Liver (tissue), 9 donors: ENCODE results near the gene GALNT17. TPM values are rescaled to one million over a fixed set of nuclear protein-coding genes. Genes with fewer than 3 reads are reported as not detected.

Source experiments
- DNase-seq: peaks from one replicate; pipeline ENCODE4 v3.0.0-alpha.2; 2017; ENCODE audit warnings: low spot score
- H3K27ac ChIP-seq, 2 donors: one replicate each; pipeline ENCODE4 v1.7.0; 2013; ENCODE audit warnings: inconsistent platforms in 2 of 2, low read length in 2 of 2, control low read depth in 1 of 2, low read depth in 1 of 2, mild to moderate bottlenecking in 1 of 2
- H3K27me3 ChIP-seq, 4 donors: one replicate each; pipeline versions ENCODE4 v1.6.1 to v1.7.0; 2013; ENCODE audit warnings: low read length in 3 of 4, inconsistent platforms in 1 of 4, mild to moderate bottlenecking in 1 of 4, moderate library complexity in 1 of 4; ENCODE audit not compliant: control insufficient read depth in 4 of 4, insufficient read depth in 4 of 4
- H3K36me3 ChIP-seq, 4 donors: one replicate each; pipeline versions ENCODE4 v1.6.1 to v1.7.0; 2013; ENCODE audit warnings: low read length in 3 of 4, mild to moderate bottlenecking in 3 of 4, low read depth in 1 of 4, moderate library complexity in 1 of 4; ENCODE audit not compliant: control insufficient read depth in 4 of 4, insufficient read depth in 3 of 4
- H3K4me1 ChIP-seq, 4 donors: one replicate each; pipeline versions ENCODE4 v1.6.1 to v1.7.0; 2013; ENCODE audit warnings: low read length in 3 of 4, mild to moderate bottlenecking in 3 of 4, moderate library complexity in 1 of 4; ENCODE audit not compliant: control insufficient read depth in 4 of 4, insufficient read depth in 4 of 4
- H3K4me3 ChIP-seq, 3 donors: one replicate each; pipeline versions ENCODE4 v1.6.1 to v1.7.0; 2013; ENCODE audit warnings: low read length in 3 of 3, control low read depth in 1 of 3, low read depth in 1 of 3, mild to moderate bottlenecking in 1 of 3
- H3K9ac ChIP-seq, 2 donors: one replicate each; pipeline ENCODE4 v1.7.0; 2013; ENCODE audit warnings: low read length in 2 of 2, mild to moderate bottlenecking in 2 of 2, moderate library complexity in 2 of 2, control low read depth in 1 of 2, low read depth in 1 of 2
- H3K9me3 ChIP-seq, 4 donors: one replicate each; pipeline versions ENCODE4 v1.6.1 to v1.7.0; 2013; ENCODE audit warnings: low read length in 3 of 4; ENCODE audit not compliant: control insufficient read depth in 4 of 4
- EGR1 ChIP-seq, 2 donors: IDR thresholded peaks; 2 replicates each; pipeline ENCODE4 v1.6.1; 2016 to 2018; ENCODE audit warnings: antibody characterized with exemption in 2 of 2, low read depth in 2 of 2
- FOXA1 ChIP-seq: IDR thresholded peaks from 2 replicates; pipeline ENCODE4 v1.6.1; 2016; ENCODE audit warnings: antibody characterized with exemption
- FOXA2 ChIP-seq: IDR thresholded peaks from 2 replicates; pipeline ENCODE4 v1.6.1; 2016; ENCODE audit warnings: antibody characterized with exemption
- GABPA ChIP-seq, 2 donors: IDR thresholded peaks in 1 of 2; conservative IDR thresholded peaks in 1 of 2; 2 replicates each; pipeline ENCODE4 v1.6.1; 2016; ENCODE audit warnings: antibody characterized with exemption in 2 of 2, mild to moderate bottlenecking in 1 of 2, moderate library complexity in 1 of 2
- HNF4A ChIP-seq, 2 donors: conservative IDR thresholded peaks; 2 replicates each; pipeline ENCODE4 v1.6.1; 2016; ENCODE audit warnings: antibody characterized with exemption in 2 of 2, mild to moderate bottlenecking in 2 of 2
- HNF4G ChIP-seq: IDR thresholded peaks from 2 replicates; pipeline ENCODE4 v1.6.1; 2016; ENCODE audit warnings: antibody characterized with exemption
- JUND ChIP-seq, 2 donors: IDR thresholded peaks; 2 replicates each; pipeline ENCODE4 v1.6.1; 2016; ENCODE audit warnings: antibody characterized with exemption in 2 of 2
- NR2F2 ChIP-seq: IDR thresholded peaks from 2 replicates; pipeline ENCODE4 v1.6.1; 2016; ENCODE audit warnings: antibody characterized with exemption
- RAD21 ChIP-seq, 2 donors: IDR thresholded peaks; 2 replicates each; pipeline ENCODE4 v1.6.1; 2016; ENCODE audit warnings: antibody characterized with exemption in 2 of 2, mild to moderate bottlenecking in 2 of 2
- RXRA ChIP-seq, 2 donors: IDR thresholded peaks; 2 replicates each; pipeline ENCODE4 v1.6.1; 2017 to 2018; ENCODE audit warnings: antibody characterized with exemption in 2 of 2, mild to moderate bottlenecking in 1 of 2
- SP1 ChIP-seq: IDR thresholded peaks from 2 replicates; pipeline ENCODE4 v1.6.1; 2018; ENCODE audit warnings: antibody characterized with exemption, mild to moderate bottlenecking
- TAF1 ChIP-seq: conservative IDR thresholded peaks from 2 replicates; pipeline ENCODE4 v1.6.1; 2016; ENCODE audit warnings: antibody characterized with exemption, mild to moderate bottlenecking
- YY1 ChIP-seq: IDR thresholded peaks from 2 replicates; pipeline ENCODE4 v1.6.1; 2016; ENCODE audit warnings: antibody characterized with exemption, mild to moderate bottlenecking
- WGBS: extraction: QIAGEN DNeasy Blood & Tissue Kit; methylation state at CpG from one replicate; pipeline ENCODE4 v1.1.7; 2013; 5-methylcytosine and 5-hydroxymethylcytosine counted together
- polyA plus RNA-seq, 2 donors: library from polyadenylated mRNA; stranded (reverse) in 1 of 2; unstranded in 1 of 2; fragments of 200-250 nt in 1 of 2; fragments of >200 nt in 1 of 2; fragmentation: Nextera tagmentation in 1 of 2; extraction: Ambion mirVana in 1 of 2; gene quantifications; one replicate each; pipeline versions ENCODE4 v1.2.1 to v1.2.3, GENCODE V29; 2013 to 2015
- total RNA-seq, 2 donors: library from RNA; depleted of rRNA; stranded (reverse); fragments of >200 nt; gene quantifications; one replicate each; pipeline ENCODE4 v1.2.3, GENCODE V29; 2014
- TF ChIP-seq, protein P1 (sequence below): IDR thresholded peaks from 2 replicates; pipeline ENCODE4 v1.6.1; 2016; ENCODE audit warnings: antibody characterized with exemption
- TF ChIP-seq, protein P2 (sequence below): IDR thresholded peaks from 2 replicates; pipeline ENCODE4 v1.6.1; 2016; ENCODE audit warnings: antibody characterized with exemption
- TF ChIP-seq, protein P3 (sequence below): fragments of 150-350 bp; IDR thresholded peaks from 2 replicates; pipeline ENCODE4 v1.5.1; 2017; ENCODE audit warnings: improper control_type of control experiment, low read depth, low read length; ENCODE audit not compliant: missing input control
- TF ChIP-seq, protein P4 (sequence below): IDR thresholded peaks from 2 replicates; pipeline ENCODE4 v1.6.1; 2016; ENCODE audit warnings: antibody characterized with exemption, mild to moderate bottlenecking
- TF ChIP-seq, protein P5 (sequence below): IDR thresholded peaks from 2 replicates; pipeline ENCODE4 v1.6.1; 2016; ENCODE audit warnings: antibody characterized with exemption
- donor health status: healthy.
- donor health status: healthy.
- donor health status: healthy.
- donor health status: healthy.
- donor health status: healthy.

GALNT17 gene
- total and polyA plus RNA-seq, 4 donors = 0.10 to 0.42 (median 0.37) TPM; not detected in 1

DNA sequence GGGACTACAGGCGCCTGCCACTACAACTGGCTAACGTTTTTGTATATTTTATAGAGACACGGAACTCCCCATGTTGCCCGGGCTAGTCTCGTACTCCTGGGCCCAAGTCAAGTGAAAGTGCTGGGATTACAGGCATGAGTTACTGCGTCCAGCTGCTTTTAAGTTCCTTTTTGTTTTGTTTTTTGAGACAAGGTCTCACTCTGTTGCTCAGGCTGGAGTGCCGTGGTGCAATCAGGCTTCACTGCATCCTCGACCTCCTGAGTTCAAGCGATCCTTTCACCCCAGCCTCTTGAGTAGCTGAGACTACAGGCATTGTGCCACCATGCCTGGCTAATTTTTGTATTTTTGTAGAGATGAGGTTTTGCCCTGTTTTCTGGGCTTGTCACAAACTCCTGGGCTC, 155.0 kb downstream of the GALNT17 start:
- TF ChIP-seq, protein P1, sequence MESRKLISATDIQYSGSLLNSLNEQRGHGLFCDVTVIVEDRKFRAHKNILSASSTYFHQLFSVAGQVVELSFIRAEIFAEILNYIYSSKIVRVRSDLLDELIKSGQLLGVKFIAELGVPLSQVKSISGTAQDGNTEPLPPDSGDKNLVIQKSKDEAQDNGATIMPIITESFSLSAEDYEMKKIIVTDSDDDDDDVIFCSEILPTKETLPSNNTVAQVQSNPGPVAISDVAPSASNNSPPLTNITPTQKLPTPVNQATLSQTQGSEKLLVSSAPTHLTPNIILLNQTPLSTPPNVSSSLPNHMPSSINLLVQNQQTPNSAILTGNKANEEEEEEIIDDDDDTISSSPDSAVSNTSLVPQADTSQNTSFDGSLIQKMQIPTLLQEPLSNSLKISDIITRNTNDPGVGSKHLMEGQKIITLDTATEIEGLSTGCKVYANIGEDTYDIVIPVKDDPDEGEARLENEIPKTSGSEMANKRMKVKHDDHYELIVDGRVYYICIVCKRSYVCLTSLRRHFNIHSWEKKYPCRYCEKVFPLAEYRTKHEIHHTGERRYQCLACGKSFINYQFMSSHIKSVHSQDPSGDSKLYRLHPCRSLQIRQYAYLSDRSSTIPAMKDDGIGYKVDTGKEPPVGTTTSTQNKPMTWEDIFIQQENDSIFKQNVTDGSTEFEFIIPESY = no peak
- TF ChIP-seq FOXA1 (no peak), YY1 (no peak), FOXA2 (no peak), GABPA (IDR thresholded peaks at IDR 0.05 in 1 of 2, conservative IDR thresholded peaks at IDR 0.05 in 1 of 2) (no peak), NR2F2 (no peak), JUND (IDR thresholded peaks at IDR 0.05) (no peak), HNF4G (no peak), RAD21 (IDR thresholded peaks at IDR 0.05) (no peak), SP1 (no peak), EGR1 (IDR thresholded peaks at IDR 0.05; ENCODE audit: low read depth in 2 of 2) (no peak), RXRA (IDR thresholded peaks at IDR 0.05) (no peak)
- TF ChIP-seq, protein P2, sequence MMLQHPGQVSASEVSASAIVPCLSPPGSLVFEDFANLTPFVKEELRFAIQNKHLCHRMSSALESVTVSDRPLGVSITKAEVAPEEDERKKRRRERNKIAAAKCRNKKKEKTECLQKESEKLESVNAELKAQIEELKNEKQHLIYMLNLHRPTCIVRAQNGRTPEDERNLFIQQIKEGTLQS = no peak
- TF ChIP-seq, protein P3, sequence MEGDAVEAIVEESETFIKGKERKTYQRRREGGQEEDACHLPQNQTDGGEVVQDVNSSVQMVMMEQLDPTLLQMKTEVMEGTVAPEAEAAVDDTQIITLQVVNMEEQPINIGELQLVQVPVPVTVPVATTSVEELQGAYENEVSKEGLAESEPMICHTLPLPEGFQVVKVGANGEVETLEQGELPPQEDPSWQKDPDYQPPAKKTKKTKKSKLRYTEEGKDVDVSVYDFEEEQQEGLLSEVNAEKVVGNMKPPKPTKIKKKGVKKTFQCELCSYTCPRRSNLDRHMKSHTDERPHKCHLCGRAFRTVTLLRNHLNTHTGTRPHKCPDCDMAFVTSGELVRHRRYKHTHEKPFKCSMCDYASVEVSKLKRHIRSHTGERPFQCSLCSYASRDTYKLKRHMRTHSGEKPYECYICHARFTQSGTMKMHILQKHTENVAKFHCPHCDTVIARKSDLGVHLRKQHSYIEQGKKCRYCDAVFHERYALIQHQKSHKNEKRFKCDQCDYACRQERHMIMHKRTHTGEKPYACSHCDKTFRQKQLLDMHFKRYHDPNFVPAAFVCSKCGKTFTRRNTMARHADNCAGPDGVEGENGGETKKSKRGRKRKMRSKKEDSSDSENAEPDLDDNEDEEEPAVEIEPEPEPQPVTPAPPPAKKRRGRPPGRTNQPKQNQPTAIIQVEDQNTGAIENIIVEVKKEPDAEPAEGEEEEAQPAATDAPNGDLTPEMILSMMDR = no peak
- TF ChIP-seq, protein P4, sequence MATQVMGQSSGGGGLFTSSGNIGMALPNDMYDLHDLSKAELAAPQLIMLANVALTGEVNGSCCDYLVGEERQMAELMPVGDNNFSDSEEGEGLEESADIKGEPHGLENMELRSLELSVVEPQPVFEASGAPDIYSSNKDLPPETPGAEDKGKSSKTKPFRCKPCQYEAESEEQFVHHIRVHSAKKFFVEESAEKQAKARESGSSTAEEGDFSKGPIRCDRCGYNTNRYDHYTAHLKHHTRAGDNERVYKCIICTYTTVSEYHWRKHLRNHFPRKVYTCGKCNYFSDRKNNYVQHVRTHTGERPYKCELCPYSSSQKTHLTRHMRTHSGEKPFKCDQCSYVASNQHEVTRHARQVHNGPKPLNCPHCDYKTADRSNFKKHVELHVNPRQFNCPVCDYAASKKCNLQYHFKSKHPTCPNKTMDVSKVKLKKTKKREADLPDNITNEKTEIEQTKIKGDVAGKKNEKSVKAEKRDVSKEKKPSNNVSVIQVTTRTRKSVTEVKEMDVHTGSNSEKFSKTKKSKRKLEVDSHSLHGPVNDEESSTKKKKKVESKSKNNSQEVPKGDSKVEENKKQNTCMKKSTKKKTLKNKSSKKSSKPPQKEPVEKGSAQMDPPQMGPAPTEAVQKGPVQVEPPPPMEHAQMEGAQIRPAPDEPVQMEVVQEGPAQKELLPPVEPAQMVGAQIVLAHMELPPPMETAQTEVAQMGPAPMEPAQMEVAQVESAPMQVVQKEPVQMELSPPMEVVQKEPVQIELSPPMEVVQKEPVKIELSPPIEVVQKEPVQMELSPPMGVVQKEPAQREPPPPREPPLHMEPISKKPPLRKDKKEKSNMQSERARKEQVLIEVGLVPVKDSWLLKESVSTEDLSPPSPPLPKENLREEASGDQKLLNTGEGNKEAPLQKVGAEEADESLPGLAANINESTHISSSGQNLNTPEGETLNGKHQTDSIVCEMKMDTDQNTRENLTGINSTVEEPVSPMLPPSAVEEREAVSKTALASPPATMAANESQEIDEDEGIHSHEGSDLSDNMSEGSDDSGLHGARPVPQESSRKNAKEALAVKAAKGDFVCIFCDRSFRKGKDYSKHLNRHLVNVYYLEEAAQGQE = no peak
- WGBS = 80% methylated on average over 9 of the region's 9 CpGs
- DNase-seq = no peak
- H3K27ac ChIP-seq = no peak overlapping the region
- H3K4me3 ChIP-seq = no peak overlapping the region
- no peaks in the 10 kb centered on the region for H3K36me3 ChIP-seq
- no peaks in the 10 kb centered on the region for H3K9me3 ChIP-seq
- H3K4me1 ChIP-seq = no peaks in the 10 kb centered on the region
- H3K27me3 ChIP-seq = peaks cover 0 to 4% (median 0%) of the 10 kb centered on the region in 4 donors
- H3K9ac ChIP-seq = no peak overlapping the region

DNA sequence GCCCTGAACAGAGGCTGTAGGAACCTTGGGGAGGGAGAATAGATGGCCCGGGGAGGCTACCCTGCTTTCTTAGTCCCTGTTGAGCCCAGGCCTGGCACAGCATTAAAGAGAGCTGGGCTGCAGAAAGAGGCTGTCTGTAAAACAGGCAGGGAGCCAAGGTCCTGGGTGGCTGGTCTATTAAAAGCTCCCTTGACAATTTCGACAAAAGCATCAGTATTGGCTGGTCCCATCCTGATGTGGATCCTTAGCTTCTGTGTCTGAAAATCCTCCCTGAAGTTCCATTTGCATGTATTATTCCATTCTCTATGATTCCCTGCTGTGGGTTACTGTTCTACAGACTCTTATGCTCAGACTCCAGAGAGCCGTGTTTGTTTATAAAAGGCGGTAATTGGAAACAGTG, 158.5 kb downstream of the GALNT17 start:
- H3K27me3 ChIP-seq = no peaks in the 10 kb centered on the region
- H3K27ac ChIP-seq = no peak overlapping the region
- no peaks in the 10 kb centered on the region for H3K9me3 ChIP-seq
- WGBS = 74% methylated on average over 4 of the region's 4 CpGs
- no peak for TF ChIP-seq RAD21 (IDR thresholded peaks at IDR 0.05)
- no peak for TF ChIP-seq YY1
- TF ChIP-seq HNF4G = no peak
- TF ChIP-seq, protein P4 = no peak
- TF ChIP-seq HNF4A (conservative IDR thresholded peaks at IDR 0.05) = no peak
- TF ChIP-seq GABPA (IDR thresholded peaks at IDR 0.05 in 1 of 2, conservative IDR thresholded peaks at IDR 0.05 in 1 of 2) = no peak
- TF ChIP-seq, protein P1 = no peak
- TF ChIP-seq, protein P5, sequence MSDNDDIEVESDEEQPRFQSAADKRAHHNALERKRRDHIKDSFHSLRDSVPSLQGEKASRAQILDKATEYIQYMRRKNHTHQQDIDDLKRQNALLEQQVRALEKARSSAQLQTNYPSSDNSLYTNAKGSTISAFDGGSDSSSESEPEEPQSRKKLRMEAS = no peak
- TF ChIP-seq FOXA1 = no peak
- no peak for TF ChIP-seq FOXA2
- TF ChIP-seq NR2F2 = no peak
- TF ChIP-seq EGR1 (IDR thresholded peaks at IDR 0.05; ENCODE audit: low read depth in 2 of 2) = no peak
- no peak for TF ChIP-seq JUND (IDR thresholded peaks at IDR 0.05)
- no peak for TF ChIP-seq SP1
- TF ChIP-seq TAF1 = no peak
- H3K4me3 ChIP-seq = no peak overlapping the region
- no peaks in the 10 kb centered on the region for H3K4me1 ChIP-seq
- no peak overlapping the region for H3K9ac ChIP-seq
- DNase-seq = no peak
- H3K36me3 ChIP-seq = no peaks in the 10 kb centered on the region
